SKM-1 (cell line): ENCODE measurements around the gene RAPGEFL1.
"Not testable (repeated sequence)": the region's sequence is repeated elsewhere in the genome, so short reads cannot be mapped to it uniquely, and the experiment has no call there.

Source experiments
- DNase-seq: peaks from one replicate; lab custom pipeline; 2025; ENCODE audit not compliant: unreplicated experiment; lab: John Stamatoyannopoulos, UW

Gene RAPGEFL1

GRCh38 chr17:40198576-40198975 is 21.3 kb downstream of the RAPGEFL1 start:
- DNase-seq: no peak

GRCh38 chr17:40203131-40203530 is 25.9 kb downstream of the RAPGEFL1 start:
- DNase-seq: no peak

DNA sequence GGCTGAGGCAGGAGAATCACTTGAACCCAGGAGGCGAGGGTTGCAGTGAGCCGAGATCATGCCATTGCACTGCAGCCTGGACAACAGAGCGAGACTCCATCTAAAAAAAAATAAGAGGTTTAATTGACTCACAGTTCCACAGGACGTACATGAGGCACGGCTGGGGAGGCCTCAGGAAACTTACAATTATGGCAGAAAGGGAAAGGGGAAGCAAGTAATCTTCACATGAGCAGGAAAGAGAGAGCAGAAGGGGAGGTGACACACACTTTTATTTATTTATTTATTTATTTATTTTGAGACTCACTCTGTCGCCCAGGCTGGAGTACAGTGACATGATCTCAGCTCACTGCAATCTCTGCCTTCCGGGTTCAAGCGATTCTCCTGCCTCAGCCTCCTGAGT is 28.9 kb downstream of the RAPGEFL1 start:
- not testable (repeated sequence) for DNase-seq

GRCh38 chr17:40209404-40210093 is 32.3 kb downstream of the RAPGEFL1 start:
- no peak for DNase-seq

- DNase-seq: not testable (repeated sequence)
Observed at GRCh38 chr17:40213914-40214313, 36.6 kb downstream of the RAPGEFL1 start.

GRCh38 chr17:40218006-40218739 is 40.9 kb downstream of the RAPGEFL1 start:
- DNase-seq: no peak

- peak; percentile 86 for DNase-seq
Observed at GRCh38 chr17:40218740-40219593, 41.7 kb downstream of the RAPGEFL1 start, which contains the start of gene WIPF2. Gene WIPF2 (plus strand): TSS chr17:40219304. CDS start chr17:40256460, 37,156 bp downstream.

DNA sequence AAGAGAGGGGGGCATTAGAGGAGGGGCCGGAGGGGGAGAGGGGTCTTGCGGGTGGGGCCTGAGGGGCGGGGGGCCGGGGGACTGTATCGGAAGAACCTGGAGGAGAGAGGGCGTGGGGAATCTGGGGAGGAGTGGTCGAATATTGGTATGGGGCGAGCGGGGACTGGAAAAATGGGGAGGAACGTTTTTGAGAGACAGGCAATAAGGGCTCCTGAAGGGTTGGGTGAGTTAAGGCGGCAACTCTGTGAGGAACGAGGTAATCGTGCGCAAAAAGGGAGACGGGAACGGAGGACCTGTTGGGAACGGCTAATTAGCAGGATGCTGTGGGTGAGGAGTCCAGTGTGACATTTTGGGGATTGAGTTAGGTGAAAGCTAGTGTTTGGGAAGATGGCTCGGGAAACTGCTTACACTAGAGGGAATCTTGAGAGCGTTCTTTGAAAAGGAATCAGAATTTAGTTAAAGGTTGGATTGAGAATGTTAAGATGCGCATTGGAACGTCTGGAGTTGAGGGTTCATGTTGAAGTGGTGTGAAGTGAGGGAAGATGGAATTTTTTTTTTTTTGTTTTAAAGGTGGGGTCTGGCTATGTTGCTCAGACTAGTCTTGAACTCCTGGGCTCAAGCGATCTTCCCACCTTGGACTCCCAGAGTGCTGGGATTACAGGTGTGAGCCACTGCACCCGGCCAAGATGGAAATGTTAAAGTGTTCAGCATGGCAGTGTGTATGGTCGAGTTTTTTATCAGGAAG is 42.5 kb downstream of the RAPGEFL1 start:
- no peak for DNase-seq

- no peak for DNase-seq
Observed at GRCh38 chr17:40224718-40225550, 47.7 kb downstream of the RAPGEFL1 start.

DNA sequence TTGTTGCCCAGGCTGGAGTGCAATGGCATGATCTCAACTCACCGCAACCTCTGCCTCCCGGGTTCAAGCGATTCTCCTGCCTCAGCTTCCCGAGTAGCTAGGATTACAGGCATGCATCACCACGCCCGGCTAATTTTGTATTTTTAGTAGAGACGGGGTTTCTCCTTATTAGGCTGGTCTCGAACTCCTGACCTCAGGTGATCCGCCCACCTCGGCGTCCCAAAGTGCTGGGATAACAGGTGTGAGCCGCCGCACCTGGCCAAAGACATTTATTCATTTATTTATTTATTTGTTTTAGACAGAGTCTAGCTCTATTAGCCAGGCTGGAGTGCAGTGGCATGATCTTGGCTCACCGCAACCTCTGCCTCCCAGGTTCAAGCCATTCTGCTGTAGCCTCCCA is 51.9 kb downstream of the RAPGEFL1 start:
- DNase-seq: not testable (repeated sequence)

- DNase-seq: no peak
Observed at GRCh38 chr17:40230670-40231069, 53.4 kb downstream of the RAPGEFL1 start.

DNA sequence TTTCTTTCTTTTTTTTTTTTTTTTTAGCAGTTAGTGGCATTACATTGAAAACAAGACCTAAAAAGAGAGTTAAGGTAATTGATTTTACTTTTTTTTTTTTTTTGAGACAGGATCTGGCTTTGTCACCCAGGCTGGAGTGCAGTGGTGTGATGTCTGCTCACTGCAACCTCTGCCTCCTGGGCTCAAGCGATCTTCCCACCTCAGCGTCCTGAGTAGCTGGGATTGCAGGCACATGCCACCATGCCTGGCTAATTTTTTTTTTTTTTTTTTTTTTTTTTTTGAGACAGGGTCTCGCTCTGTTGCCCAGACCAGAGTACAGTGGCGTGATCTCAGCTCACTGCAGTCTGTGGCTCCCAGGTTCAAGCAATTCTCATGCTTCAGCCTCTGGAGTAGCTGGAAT is 54.7 kb downstream of the RAPGEFL1 start:
- DNase-seq: not testable (repeated sequence)

DNA sequence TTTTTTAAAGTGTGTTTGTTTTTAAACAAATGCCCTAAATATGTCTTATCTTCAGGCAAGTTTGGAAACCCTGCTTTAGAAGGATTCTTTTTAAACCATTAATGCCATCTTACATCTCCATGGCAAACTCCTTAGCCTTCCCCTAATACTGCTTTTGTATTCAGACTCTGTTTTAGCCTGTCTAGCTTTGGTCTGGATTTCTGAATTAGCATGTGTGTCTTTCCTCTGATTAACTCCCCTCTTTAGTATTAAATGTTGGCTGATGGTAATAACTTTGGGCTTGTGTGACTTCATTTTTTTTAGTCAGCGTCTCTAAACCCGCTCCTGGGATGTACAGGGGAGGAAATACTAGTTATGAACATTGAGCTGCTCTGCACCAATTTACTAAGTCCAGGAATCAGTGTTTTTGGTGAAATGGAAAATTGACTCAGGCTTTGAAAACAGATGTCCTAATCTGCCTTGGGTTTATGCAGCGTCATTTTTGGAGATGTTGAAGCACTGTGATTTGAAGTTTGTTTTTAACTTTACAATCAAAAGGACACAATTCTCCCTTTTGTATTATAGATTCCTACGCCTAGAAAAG is 64.1 kb downstream of the RAPGEFL1 start:
- no peak for DNase-seq

GRCh38 chr17:40242774-40243173 is 65.5 kb downstream of the RAPGEFL1 start:
- DNase-seq: no peak

- no peak for DNase-seq
Observed at GRCh38 chr17:40243761-40244160, 66.5 kb downstream of the RAPGEFL1 start.

DNA sequence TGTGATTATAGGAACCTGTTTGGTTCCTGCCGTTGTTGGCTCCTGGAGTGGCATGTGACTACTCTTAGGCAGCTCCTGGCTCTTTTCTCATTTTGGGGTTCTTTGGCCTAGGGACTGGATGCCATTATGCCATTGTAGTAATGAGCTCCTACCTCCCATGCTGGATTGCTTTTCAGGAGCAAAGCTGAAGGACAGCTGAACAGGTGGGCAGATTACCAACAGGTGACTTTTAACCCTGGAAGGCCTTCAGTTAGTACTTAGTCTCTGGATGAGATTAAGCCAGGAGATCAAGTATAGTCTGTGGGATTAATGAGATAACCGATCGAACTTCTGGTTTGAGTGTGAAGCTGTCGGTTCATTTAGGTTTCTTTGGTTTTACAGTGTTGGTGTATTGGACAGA is 67.0 kb downstream of the RAPGEFL1 start:
- DNase-seq: no peak
